Adrenal gland (tissue), 12 donors: ENCODE results near the gene LAPTM4A. TPM values are rescaled to one million over a fixed set of nuclear protein-coding genes. Genes with fewer than 3 reads are reported as not detected.

ENCODE experiments used
- DNase-seq, 7 donors: peaks; one replicate each; pipeline ENCODE4 v3.0.0-alpha.2; 2019 to 2020
- H3K27ac ChIP-seq, 5 donors: fragments of 200-600 bp; sonication (generic) in 4 of 5; 1 replicate in 3 of 5; 2 replicates in 2 of 5; pipeline versions ENCODE4 v1.5.1 to v1.8.0; 2016 to 2020; ENCODE audit warnings: mild to moderate bottlenecking in 1 of 5
- H3K27me3 ChIP-seq: fragments of 200-600 bp; 2 replicates; pipeline ENCODE4 v1.8.0; 2021
- H3K36me3 ChIP-seq, 2 donors: fragments of 200-600 bp; replicated peaks in 1 of 2; 1 replicate in 1 of 2; 2 replicates in 1 of 2; pipeline versions ENCODE4 v1.5.1 to v1.8.0; 2018 to 2022
- H3K4me1 ChIP-seq, 2 donors: fragments of 200-600 bp; replicated peaks in 1 of 2; 1 replicate in 1 of 2; 2 replicates in 1 of 2; pipeline versions ENCODE4 v1.5.1 to v1.8.0; 2018 to 2021
- H3K4me3 ChIP-seq, 4 donors: fragments of 200-600 bp; sonication (generic) in 3 of 4; one replicate each; pipeline ENCODE4 v1.5.1; 2016 to 2018
- H3K9me3 ChIP-seq, 3 donors: fragments of 200-600 bp; sonication (generic) in 1 of 3; replicated peaks in 1 of 3; 1 replicate in 2 of 3; 2 replicates in 1 of 3; pipeline versions ENCODE4 v1.5.1 to v1.8.0; 2016 to 2021
- CTCF ChIP-seq, 6 experiments: fragments of 450-650 bp in 4 of 6; fragments of 200-600 bp in 2 of 6; sonication (generic) in 1 of 6; IDR thresholded peaks; 1 replicate in 5 of 6; 2 replicates in 1 of 6; pipeline versions ENCODE4 v1.5.1 to v1.8.0; 2016 to 2021; ENCODE audit warnings: antibody characterized with exemption in 6 of 6, mild to moderate bottlenecking in 2 of 6, moderate library complexity in 1 of 6
- POLR2A ChIP-seq, 2 donors: fragments of 450-650 bp; IDR thresholded peaks; one replicate each; pipeline ENCODE4 v1.6.1; 2017; ENCODE audit warnings: antibody characterized with exemption in 2 of 2, mild to moderate bottlenecking in 2 of 2, moderate library complexity in 1 of 2
- WGBS, 4 donors: extraction: QIAGEN DNeasy Blood & Tissue Kit in 2 of 4; methylation state at CpG; one replicate each; pipeline versions ENCODE4 v1.1.5 to v1.1.7; 2013 to 2017; 5-methylcytosine and 5-hydroxymethylcytosine counted together
- intact Hi-C, 2 donors: fragments of 100-400 bp; cut with DNase I; formaldehyde crosslinking; loops; one replicate each; pipeline versions ENCODE4 v1.14.1 to v1.15.0; 2022 to 2023
- polyA plus RNA-seq, 3 donors: library from polyadenylated mRNA; stranded (reverse); fragments of 200-250 nt in 2 of 3; fragments of 350-450 nt in 1 of 3; fragmentation: Illumina TruSeq in 1 of 3; extraction: RNeasy Lipid Tissue Mini Kit (QIAGEN cat#74804) in 1 of 3; gene quantifications; one replicate each; pipeline ENCODE4 v1.2.3, GENCODE V29; 2013 to 2014
- total RNA-seq, 9 donors: library from RNA; depleted of rRNA in 4 of 9; stranded (reverse); fragments of >200 nt in 4 of 9; fragments of 120-200 nt in 1 of 9; fragmentation: NEBNext Ultra II Directional in 1 of 9; extraction: Animal tissue kit (Norgen Biotek cat#: 25700) in 1 of 9; gene quantifications; one replicate each; pipeline versions ENCODE4 v1.1.0 to v1.2.4, GENCODE V29; 2013 to 2023
- donor health status: healthy with polysubstance abuse.
- donor health status: Bipolar disorder and iron deficiency.
- donor health status: DM: yes; HTN: yes; CAD: no.
- donor health status: DM: no; HTN: no; CAD: no.
- donor health status: DM: no; HTN: no; CAD: no.
- donor health status: DM: yes; HTN: yes; CAD: no.

Gene LAPTM4A
- total and polyA plus RNA-seq, 12 donors, result 58.8 to 684 (median 229) TPM

- H3K27ac ChIP-seq, result peak overlapping the region in 3 of 5 donors; percentile 37 to 71 (median 50)
- peak in 1 of 7 donors; percentile 19 for DNase-seq
Observed at GRCh38 chr2:20073460-20073859, 22.0 kb upstream of the LAPTM4A start.

GRCh38 chr2:20072436-20073158, 21.2 kb upstream of the LAPTM4A start:
- Histone ChIP-seq H3K36me3 (no peaks in the 10 kb centered on the region), H3K27ac (peak overlapping the region in 3 of 5 donors; percentile 41 to 67 (median 62)), H3K9me3 (no peaks in the 10 kb centered on the region), H3K4me3 (no peak overlapping the region), H3K4me1 (peaks cover 17 to 22% of the 10 kb centered on the region in 2 donors), H3K27me3 (no peaks in the 10 kb centered on the region)
- DNase-seq, result no peak
- 66 to 74% (median 71%) methylated on average over 7 of the region's 7 CpGs for WGBS, 4 donors
- intact Hi-C loops, result no loop called here
- TF ChIP-seq CTCF (IDR thresholded peaks at IDR 0.05) (no peak), POLR2A (IDR thresholded peaks at IDR 0.05) (no peak)

More at GRCh38 chr2:20073460-20073859, 22.0 kb upstream of the LAPTM4A start:
- WGBS, 4 donors, result 45 to 62% (median 52%) methylated on average over 2 of the region's 2 CpGs
- Histone ChIP-seq H3K4me3 (no peak overlapping the region), H3K9me3 (no peaks in the 10 kb centered on the region), H3K27me3 (no peaks in the 10 kb centered on the region), H3K4me1 (peaks cover 17 to 22% of the 10 kb centered on the region in 2 donors), H3K36me3 (no peaks in the 10 kb centered on the region)
- TF ChIP-seq POLR2A (IDR thresholded peaks at IDR 0.05) (no peak), CTCF (IDR thresholded peaks at IDR 0.05) (no peak)
- intact Hi-C loops, result no loop called here

GRCh38 chr2:20071397-20072383, 20.3 kb upstream of the LAPTM4A start:
- no peaks in the 10 kb centered on the region for H3K36me3 ChIP-seq
- H3K9me3 ChIP-seq, result no peaks in the 10 kb centered on the region
- intact Hi-C loops, result no loop called here
- 37 to 45% (median 38%) methylated on average over 11 to 14 of the region's 14 CpGs for WGBS, 4 donors
- H3K27me3 ChIP-seq, result no peaks in the 10 kb centered on the region
- TF ChIP-seq POLR2A (IDR thresholded peaks at IDR 0.05) (peak in 1 of 2 donors; percentile 26), CTCF (IDR thresholded peaks at IDR 0.05) (no peak)
- peaks cover 18 to 22% of the 10 kb centered on the region in 2 donors for H3K4me1 ChIP-seq
- no peak overlapping the region for H3K4me3 ChIP-seq
- peak in 6 of 7 donors; percentile 28 to 59 (median 52) for DNase-seq
- peak overlapping the region in 4 of 5 donors; percentile 18 to 67 (median 52) for H3K27ac ChIP-seq

GRCh38 chr2:20069756-20070155, 18.3 kb upstream of the LAPTM4A start:
- intact Hi-C loops, result no loop called here
- no peak overlapping the region for H3K27ac ChIP-seq
- DNase-seq, result no peak
- no peak overlapping the region for H3K4me3 ChIP-seq
- no peaks in the 10 kb centered on the region for H3K36me3 ChIP-seq
- H3K4me1 ChIP-seq, result peaks cover 25 to 29% of the 10 kb centered on the region in 2 donors
- no peaks in the 10 kb centered on the region for H3K9me3 ChIP-seq
- TF ChIP-seq CTCF (IDR thresholded peaks at IDR 0.05), result no peak
- no peak for TF ChIP-seq POLR2A (IDR thresholded peaks at IDR 0.05)
- no peaks in the 10 kb centered on the region for H3K27me3 ChIP-seq
